Retina (tissue), 1 donor: ENCODE results near the gene USP21.
"Not testable (repeated sequence)": the region's sequence is repeated elsewhere in the genome, so short reads cannot be mapped to it uniquely, and the experiment has no call there.

ENCODE experiments used
- DNase-seq: peaks from one replicate; pipeline ENCODE4 v3.0.0-alpha.2; 2016

USP21 gene

GRCh38 chr1:161159087-161159912 is at the start of gene USP21:
TSS of gene USP21 (plus strand) at chr1:161159500. CDS start at chr1:161160641, 1,141 bp downstream.
- DNase-seq: peak; percentile 96

DNA sequence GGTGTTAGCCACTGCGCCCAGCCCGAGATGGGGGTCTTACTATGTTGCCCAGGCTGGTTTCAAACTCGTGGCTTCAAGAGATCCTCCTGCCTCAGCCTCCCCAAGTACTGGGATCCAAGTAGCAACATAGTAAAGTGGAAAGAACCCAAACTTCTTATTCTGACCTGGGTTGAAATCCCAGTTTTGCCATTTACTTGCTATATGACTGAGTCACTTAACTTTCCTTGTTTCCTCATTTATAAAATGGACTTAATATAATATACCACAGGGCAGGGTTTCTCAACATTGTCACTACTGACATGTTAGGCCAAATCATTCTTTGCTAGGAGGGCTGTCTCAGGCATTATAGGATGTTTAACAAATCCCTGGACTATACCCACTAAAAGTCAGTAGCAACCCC is 48.2 kb upstream of the USP21 start:
- DNase-seq: no peak

DNA sequence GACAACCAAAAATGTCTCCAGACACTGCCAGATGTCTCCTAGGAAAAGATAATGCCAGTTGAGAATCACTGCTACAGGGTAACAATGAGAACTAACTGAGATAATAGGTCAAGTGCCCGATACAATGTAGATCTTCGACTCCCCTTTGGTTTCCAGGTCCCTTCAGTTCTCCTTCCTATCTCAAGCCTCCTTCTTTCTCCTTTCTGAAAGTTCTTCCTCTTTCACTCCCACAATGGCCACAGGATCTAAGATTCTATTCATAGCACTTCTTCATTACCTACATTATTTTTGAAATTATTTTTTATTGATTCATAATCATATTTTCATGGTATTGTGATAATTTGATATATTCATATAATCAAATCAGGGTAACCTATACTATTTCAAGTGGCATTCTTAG is 47.8 kb upstream of the USP21 start:
- DNase-seq: no peak

DNA sequence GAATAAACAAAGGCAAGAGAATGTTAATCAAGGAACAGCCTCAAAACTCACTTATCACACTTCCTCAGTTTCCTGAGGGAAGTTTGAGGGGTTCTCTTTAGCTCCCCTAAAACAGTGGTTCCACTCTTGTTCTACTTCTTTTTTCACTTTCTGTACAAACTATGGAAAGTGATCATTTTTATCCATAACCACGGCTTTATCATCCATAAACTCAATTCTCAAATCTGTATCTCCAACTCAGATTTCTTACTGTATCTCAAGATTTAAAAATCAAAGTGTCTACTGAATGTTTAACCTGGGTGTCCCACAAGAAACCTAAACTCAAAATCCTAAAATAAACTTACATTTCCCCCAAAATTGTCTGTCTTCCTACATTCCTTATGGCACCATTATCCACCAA is 45.4 kb upstream of the USP21 start:
- DNase-seq: no peak

DNA sequence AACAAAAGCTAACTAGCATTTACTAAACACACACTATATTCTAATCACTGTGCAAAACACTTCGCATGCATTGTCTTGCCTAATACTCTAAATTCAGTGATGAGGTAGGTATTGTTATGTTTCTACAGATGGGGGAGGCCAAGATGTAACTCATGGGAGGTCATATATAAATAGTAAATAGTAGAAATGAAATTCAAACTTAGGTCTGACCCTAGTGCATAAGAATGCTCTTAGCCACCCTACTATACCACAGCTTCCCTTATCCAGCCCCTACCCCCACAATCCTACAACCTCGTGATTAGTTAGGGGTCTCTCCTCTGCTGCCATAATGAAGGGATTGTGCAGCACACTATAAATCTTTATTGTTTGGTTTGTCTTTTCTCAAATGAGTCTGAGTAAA is 44.7 kb upstream of the USP21 start:
- DNase-seq: no peak

GRCh38 chr1:161115132-161115711 is 44.1 kb upstream of the USP21 start:
- no peak for DNase-seq

DNA sequence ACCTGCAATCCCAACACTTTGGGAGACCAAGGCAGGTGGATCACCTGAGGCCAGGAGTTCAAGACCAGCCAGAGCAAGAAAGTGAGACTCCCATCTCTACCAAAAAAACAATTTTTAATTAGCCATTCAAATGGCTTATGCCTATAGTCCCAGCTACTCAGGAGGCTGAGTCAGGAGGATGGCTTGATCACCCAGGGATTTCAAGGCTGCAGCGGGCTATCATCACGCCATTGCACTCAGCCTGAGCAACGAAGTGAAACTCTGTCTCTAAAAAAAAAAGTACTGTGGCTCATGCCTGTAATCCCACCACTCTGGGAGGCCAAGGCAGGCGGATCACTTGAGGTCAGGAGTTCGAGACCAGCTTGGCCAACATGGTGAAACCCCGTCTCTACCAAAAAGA is 43.3 kb upstream of the USP21 start:
- not testable (repeated sequence) for DNase-seq

DNA sequence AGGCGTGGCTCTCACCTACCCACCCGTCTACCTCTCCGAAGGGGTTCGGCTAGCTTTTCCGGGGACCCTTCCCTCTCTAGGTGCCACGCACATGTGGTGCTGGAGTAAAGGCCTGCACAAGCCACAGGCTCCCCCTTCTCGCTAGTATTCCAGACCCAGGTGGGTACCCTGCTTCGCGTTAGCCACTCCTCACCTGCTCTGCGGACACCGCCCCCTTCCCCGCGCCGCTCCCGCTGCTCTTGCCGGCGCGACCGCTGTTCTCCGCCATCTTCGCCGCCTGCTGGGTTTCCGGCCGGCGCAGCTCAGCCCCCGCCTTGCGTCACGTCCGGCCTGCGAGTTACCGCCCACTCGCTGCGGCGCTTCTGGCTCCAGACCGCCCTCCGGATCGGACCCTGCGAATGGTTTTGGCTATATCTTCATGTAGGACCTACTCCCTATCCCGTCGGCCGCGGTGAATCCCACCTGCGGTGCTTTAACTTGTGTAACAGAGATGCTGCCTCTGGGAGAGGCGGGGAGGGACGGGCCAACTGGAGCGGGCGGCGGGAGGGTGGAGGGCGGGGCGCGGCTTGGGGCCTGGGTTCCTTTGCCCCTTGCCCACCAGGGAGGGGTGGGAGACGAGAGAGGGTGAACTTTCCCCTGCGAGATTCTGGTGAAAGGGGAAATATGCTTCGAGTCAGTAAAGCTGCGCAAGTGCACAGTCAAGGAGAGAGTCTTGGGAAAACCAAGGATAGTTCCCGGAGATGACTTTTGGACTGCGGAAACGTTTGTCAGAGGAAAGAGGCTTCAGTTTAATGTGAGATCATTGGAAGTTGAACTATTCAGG is 41.3 kb upstream of the USP21 start, which contains the start of the genes NIT1 and PFDN2:
TSS of gene NIT1 (plus strand) at position 347 of the 823 bp plus-strand sequence. CDS start at position 419, 72 bp downstream.
TSS of gene PFDN2 (minus strand) at position 279 of the 823 bp plus-strand sequence. CDS start at position 268, 11 bp downstream.
- DNase-seq: peak; percentile 94

DNA sequence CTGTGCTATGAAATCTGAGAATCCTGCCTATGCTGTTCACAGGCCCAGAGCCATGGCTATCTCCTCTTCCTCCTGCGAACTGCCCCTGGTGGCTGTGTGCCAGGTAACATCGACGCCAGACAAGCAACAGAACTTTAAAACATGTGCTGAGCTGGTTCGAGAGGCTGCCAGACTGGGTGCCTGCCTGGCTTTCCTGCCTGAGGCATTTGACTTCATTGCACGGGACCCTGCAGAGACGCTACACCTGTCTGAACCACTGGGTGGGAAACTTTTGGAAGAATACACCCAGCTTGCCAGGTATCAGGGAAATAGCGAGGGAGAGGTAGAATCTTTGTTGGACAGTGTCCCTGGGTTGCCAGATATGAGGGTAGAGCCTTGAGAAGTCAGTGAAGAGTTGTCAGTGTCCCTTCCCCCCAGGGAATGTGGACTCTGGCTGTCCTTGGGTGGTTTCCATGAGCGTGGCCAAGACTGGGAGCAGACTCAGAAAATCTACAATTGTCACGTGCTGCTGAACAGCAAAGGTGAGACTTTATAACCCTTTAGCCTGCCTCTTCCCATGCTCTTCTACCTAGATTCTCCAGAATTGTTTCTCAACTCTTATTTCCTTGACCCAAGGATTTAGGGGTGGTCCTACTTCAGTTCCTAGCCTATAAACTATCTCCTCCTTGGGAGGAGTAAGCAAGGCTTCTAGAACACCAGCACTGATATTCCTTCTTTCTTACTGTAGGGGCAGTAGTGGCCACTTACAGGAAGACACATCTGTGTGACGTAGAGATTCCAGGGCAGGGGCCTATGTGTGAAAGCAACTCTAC is 40.0 kb upstream of the USP21 start:
- peak; percentile 5 for DNase-seq

GRCh38 chr1:161121042-161121650 is 38.2 kb upstream of the USP21 start:
- DNase-seq: no peak

- no peak for DNase-seq
Measured at GRCh38 chr1:161121834-161122233, 37.5 kb upstream of the USP21 start.

GRCh38 chr1:161122967-161123366 is 36.3 kb upstream of the USP21 start:
- DNase-seq: no peak

DNA sequence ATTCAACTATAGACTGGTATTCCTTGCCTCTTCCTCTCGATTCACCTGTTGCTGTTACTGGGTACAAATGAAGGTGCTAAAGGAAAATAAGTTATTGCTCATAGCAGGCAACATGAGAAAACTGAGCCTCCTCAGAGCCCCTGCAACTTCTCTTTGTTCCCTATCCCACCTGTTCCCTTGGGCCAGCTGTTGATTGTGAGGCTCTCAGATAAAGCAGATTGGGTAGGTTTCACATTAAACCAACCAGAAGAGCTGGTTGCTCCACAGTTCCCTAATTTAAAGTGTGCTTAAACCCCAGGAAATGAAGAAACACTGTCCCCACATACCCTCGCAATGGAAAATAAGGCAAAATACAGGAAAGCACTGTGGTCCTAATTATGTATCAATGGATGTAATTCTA is 31.7 kb upstream of the USP21 start:
- no peak for DNase-seq

GRCh38 chr1:161128591-161129420 is 30.5 kb upstream of the USP21 start:
- DNase-seq: no peak

DNA sequence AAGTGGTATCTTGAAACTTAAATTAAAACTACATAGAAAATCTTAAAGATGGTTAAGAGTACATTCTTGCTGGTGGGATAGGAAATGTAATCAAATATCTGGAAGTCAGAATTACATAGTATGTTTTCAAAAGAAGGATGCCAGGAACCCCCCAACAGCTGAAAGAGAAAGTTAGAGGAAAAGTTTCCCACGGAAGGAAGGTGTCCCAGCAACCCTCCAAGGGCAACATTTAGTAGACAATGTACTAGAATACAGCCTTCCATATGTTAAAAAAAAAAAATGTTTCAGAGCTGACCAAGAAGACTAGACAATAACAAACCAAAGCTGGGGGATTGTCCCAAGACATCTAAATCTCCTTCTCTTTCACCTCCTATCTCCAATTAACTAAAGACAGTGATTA is 29.0 kb upstream of the USP21 start:
- DNase-seq: no peak

- peak; percentile 45 for DNase-seq
Measured at GRCh38 chr1:161131523-161132409, 27.5 kb upstream of the USP21 start.

DNA sequence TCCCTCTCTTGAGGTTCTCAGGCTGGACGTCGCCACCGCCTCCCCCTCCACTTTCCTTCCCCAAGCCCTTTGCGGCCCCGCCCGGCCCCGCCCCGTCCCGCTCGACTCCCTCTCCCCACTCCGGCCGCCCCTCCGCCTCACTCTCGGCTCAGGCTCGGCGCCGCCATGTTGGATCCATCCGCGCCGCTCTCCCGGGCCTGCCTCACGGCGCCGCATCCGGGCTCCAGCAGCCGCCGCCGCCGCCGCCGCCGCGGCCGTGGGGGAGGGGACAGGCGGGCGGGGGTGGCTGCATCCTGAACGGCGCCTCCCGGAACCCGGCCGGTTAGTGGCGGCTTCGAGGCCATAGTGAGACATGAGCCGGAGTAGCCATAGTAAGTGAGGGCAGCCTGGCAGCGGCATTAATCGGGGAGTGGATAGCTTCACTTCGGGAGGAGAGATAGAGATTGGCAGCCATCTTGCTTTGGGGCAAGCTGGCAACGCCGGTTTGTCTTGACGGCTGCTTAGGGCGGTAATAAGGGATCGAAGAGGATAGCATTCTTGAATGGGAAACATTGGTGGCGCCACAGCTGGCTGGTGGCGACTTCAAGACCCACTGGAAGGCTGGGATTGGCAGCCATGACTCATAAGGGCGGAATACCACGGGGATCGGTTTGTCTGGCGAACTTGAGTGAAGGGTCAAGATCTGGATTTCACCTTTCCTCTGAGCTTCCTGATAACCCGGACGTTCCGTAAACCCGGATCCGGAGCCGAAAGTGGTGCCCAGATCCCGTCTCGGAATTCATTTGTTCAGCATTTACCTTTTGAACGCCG is 26.7 kb upstream of the USP21 start, which contains the start of gene DEDD:
TSS of gene DEDD (minus strand) at position 258 of the 810 bp plus-strand sequence. CDS start 8,205 bp downstream, outside the sequence.
- peak; percentile 93 for DNase-seq

DNA sequence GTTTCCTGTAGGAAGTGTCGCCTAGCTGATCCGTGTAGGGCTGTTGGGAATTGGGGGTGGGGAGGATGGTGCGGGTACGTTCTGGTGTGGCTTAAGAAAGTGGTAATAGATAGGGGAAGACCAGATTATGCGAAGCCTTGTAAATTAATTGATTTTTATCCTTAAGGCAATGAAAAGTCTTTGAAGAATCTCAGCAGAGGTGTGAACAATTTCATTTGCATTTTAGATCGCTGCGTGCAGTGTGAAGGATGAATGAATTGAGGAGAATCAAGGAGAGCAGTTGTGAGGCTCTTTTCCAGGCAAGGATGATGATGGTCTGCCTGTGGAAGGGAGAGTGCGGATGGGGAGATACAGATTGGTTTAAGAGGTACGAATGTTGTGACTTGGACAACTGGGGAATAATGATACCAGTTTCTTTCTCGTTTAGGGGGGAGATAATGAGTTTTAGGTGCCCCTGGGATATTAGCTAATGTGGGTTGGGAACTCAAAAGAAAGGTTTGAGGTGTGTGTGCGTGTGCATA is 26.0 kb upstream of the USP21 start:
- DNase-seq: no peak

DNA sequence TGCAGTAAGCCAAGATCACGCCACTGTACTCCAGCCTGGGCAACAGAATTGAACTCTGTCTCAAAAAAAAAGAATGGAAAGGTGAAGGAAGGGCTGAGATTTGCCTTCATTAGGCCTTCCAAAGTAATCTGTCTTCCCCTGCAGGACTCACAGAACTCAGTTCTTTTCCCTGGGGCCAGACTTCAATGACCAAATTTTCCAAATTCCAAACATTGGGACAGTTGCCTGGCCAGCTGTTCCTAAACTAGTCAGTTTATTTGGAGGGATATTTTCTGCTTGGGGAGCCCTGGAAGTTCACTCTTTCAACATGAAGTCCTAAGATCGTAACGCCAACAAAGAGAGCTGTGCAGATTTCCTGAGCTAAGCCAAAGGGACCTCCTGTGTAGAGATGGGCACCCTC is 21.4 kb upstream of the USP21 start:
- DNase-seq: no peak
